H1 (cell line): ENCODE results near the gene ADGRD2. TPM values are rescaled to one million over a fixed set of nuclear protein-coding genes. Genes with fewer than 3 reads are reported as not detected.

Experiments
- ASH2L ChIP-seq: fragments of 200-600, 300-600 bp; sonication (generic); IDR thresholded peaks from one replicate; pipeline ENCODE4 v1.7.1; 2017; ENCODE audit warnings: low read length
- CHD2 ChIP-seq: IDR thresholded peaks from 2 replicates; pipeline ENCODE4 v1.6.1; 2012; ENCODE audit warnings: low read length, improper control_type of control experiment
- CHD7 ChIP-seq: fragments of 300-600 bp; sonication (generic); IDR thresholded peaks from 2 replicates; pipeline ENCODE4 v1.7.1; 2012; ENCODE audit warnings: low read length, moderate library complexity, mild to moderate bottlenecking, inconsistent platforms; ENCODE audit not compliant: insufficient replicate concordance
- CREB1 ChIP-seq: IDR thresholded peaks from 2 replicates; pipeline ENCODE4 v1.6.1; 2012; ENCODE audit warnings: inconsistent platforms
- FOSL1 ChIP-seq: IDR thresholded peaks from 2 replicates; pipeline ENCODE4 v1.6.1; 2011; ENCODE audit warnings: mild to moderate bottlenecking, low read depth, low read length, moderate library complexity; ENCODE audit not compliant: insufficient read depth
- KDM1A ChIP-seq: fragments of 200-600, 300-600 bp; sonication (generic); IDR thresholded peaks from 2 replicates; pipeline ENCODE4 v1.7.1; 2016; ENCODE audit warnings: mild to moderate bottlenecking, low read length, borderline replicate concordance
- KDM5A ChIP-seq: fragments of 200-600 bp; IDR thresholded peaks from 2 replicates; pipeline ENCODE4 v1.7.1; 2012; ENCODE audit warnings: mild to moderate bottlenecking, low read length, inconsistent platforms, mixed read lengths
- SP4 ChIP-seq: IDR thresholded peaks from 2 replicates; pipeline ENCODE4 v1.6.1; 2012; ENCODE audit warnings: low read length, inconsistent platforms
- polyA plus RNA-seq, 7 experiments: library from polyadenylated mRNA; depleted of rRNA in 3 of 7; stranded (reverse) in 5 of 7; unstranded in 2 of 7; fragments of >200 nt in 5 of 7; fragments of 200-250 nt in 2 of 7; gene quantifications; 1 replicate in 5 of 7; 2 replicates in 1 of 7; 4 replicates in 1 of 7; pipeline versions ENCODE4 v1.2.1 to v1.2.3, GENCODE V29; 2011 to 2013; ENCODE audit warnings: missing spikeins in 2 of 7, mixed read lengths in 2 of 7
- total RNA-seq: library from RNA; stranded (reverse); fragmentation: NEBNext Ultra II Directional; extraction: Animal tissue kit (Norgen Biotek cat#: 25700); gene quantifications from 2 replicates; pipeline ENCODE4 v1.2.1, GENCODE V29; 2021

ADGRD2 gene
- total and polyA plus RNA-seq, 2 of the 8 experiments (the other 6 are each of a cell fraction or from before 2014, with no cell fraction given), result 0.41 to 1.4 TPM

- no peak for TF ChIP-seq CHD7
- no peak for TF ChIP-seq CHD2
- no peak for TF ChIP-seq FOSL1
- TF ChIP-seq KDM1A, result no peak
- no peak for TF ChIP-seq CREB1
- no peak for TF ChIP-seq KDM5A
- TF ChIP-seq ASH2L, result no peak
- TF ChIP-seq SP4, result no peak
Observed at GRCh38 chr9:124454296-124454695, 4.0 kb downstream of the ADGRD2 start (continued).
